Keratinocyte (primary cell): ENCODE results near the gene SPDYE3. TPM values are rescaled to one million over a fixed set of nuclear protein-coding genes. Genes with fewer than 3 reads are reported as not detected.

ENCODE experiments used
- DNase-seq: peaks from one replicate; pipeline ENCODE4 v3.0.0-alpha.2; 2011; ENCODE audit warnings: low read depth, missing footprints, low spot score
- FAIRE-seq: peaks from 2 replicates; lab custom pipeline; 2011; peaks lifted over from hg19 to GRCh38; lab: Jason Lieb, UNC
- H2AFZ ChIP-seq: 2 replicates; pipeline ENCODE4 v1.6.0; 2012; ENCODE audit warnings: low read length, control low read depth, inconsistent platforms; ENCODE audit not compliant: control insufficient read depth
- H3K27ac ChIP-seq: 2 replicates; pipeline ENCODE4 v1.5.1; 2011; ENCODE audit warnings: low read length; ENCODE audit not compliant: control insufficient read depth, insufficient read depth
- H3K27me3 ChIP-seq: 3 replicates; pipeline ENCODE4 v1.6.0; 2011; ENCODE audit warnings: low read length; ENCODE audit not compliant: control insufficient read depth, insufficient read depth; ENCODE audit errors: extremely low read depth
- H3K36me3 ChIP-seq, 2 experiments: 2 replicates in 1 of 2; 3 replicates in 1 of 2; pipeline ENCODE4 v1.5.1; 2011; ENCODE audit warnings: low read length in 2 of 2, mild to moderate bottlenecking in 1 of 2; ENCODE audit not compliant: control insufficient read depth in 2 of 2, insufficient read depth in 2 of 2; ENCODE audit errors: extremely low read depth in 1 of 2
- H3K4me1 ChIP-seq: 3 replicates; pipeline ENCODE4 v1.5.1; 2011; ENCODE audit warnings: low read length; ENCODE audit not compliant: control insufficient read depth, insufficient read depth; ENCODE audit errors: extremely low read depth
- H3K4me2 ChIP-seq: 3 replicates; pipeline ENCODE4 v1.6.0; 2011; ENCODE audit warnings: low read depth, low read length; ENCODE audit not compliant: control insufficient read depth, insufficient read depth; ENCODE audit errors: extremely low read depth
- H3K4me3 ChIP-seq, 3 experiments: fragments of 200-600 bp in 1 of 3; sonication (generic) in 1 of 3; 2 replicates in 2 of 3; 3 replicates in 1 of 3; pipeline ENCODE4 v1.5.1; 2011 to 2016; ENCODE audit warnings: low read length in 3 of 3, mild to moderate bottlenecking in 3 of 3, control low read depth in 2 of 3, inconsistent platforms in 1 of 3, low read depth in 1 of 3, mixed read lengths in 1 of 3, mixed run types in 1 of 3, moderate library complexity in 1 of 3; ENCODE audit not compliant: control insufficient read depth in 2 of 3, insufficient read depth in 2 of 3; ENCODE audit errors: extremely low read depth in 1 of 3
- H3K79me2 ChIP-seq: 2 replicates; pipeline ENCODE4 v1.6.0; 2012; ENCODE audit warnings: low read length; ENCODE audit not compliant: control insufficient read depth, insufficient read depth
- H3K9ac ChIP-seq: 3 replicates; pipeline ENCODE4 v1.6.0; 2011; ENCODE audit warnings: low read length; ENCODE audit not compliant: control insufficient read depth, insufficient read depth; ENCODE audit errors: extremely low read depth
- H3K9me1 ChIP-seq: 3 replicates; pipeline ENCODE4 v1.6.0; 2011; ENCODE audit warnings: low read length; ENCODE audit not compliant: control insufficient read depth, insufficient read depth; ENCODE audit errors: extremely low read depth
- H3K9me3 ChIP-seq: 2 replicates; pipeline ENCODE4 v1.5.1; 2012; ENCODE audit warnings: low read depth, low read length; ENCODE audit not compliant: control insufficient read depth
- H4K20me1 ChIP-seq: 3 replicates; pipeline ENCODE4 v1.6.0; 2011; ENCODE audit warnings: low read length; ENCODE audit not compliant: control insufficient read depth, insufficient read depth; ENCODE audit errors: extremely low read depth
- EZH2 ChIP-seq: IDR thresholded peaks from one replicate; pipeline ENCODE4 v1.6.1; 2012; ENCODE audit warnings: inconsistent platforms, mild to moderate bottlenecking, low read length, moderate library complexity
- dilution Hi-C: fragments of 300-500 bp; cut with MboI; formaldehyde crosslinking; loops from one replicate; pipeline ENCODE4 v1.7.0; 2020; ENCODE audit warnings: low sequenced_read_pairs; ENCODE audit not compliant: extremely low pct_ligation_motif_present
- polyA plus RNA-seq, 5 experiments: library from polyadenylated mRNA; depleted of rRNA in 3 of 5; stranded (reverse) in 3 of 5; stranded (forward) in 1 of 5; unstranded in 1 of 5; fragments of >200 nt; gene quantifications; 1 replicate in 1 of 5; 2 replicates in 3 of 5; 3 replicates in 1 of 5; pipeline versions ENCODE4 v1.2.1 to v1.2.3, GENCODE V29; 2011 to 2012; ENCODE audit warnings: missing spikeins in 2 of 5, low read depth in 1 of 5, low replicate concordance in 1 of 5
- TF ChIP-seq, protein P1 (sequence below), 3 experiments: IDR thresholded peaks in 1 of 3; conservative IDR thresholded peaks in 1 of 3; optimal IDR thresholded peaks in 1 of 3; 2 replicates in 2 of 3; 3 replicates in 1 of 3; pipeline versions ENCODE3 to v1.5.1; 2011; ENCODE audit warnings: low read length in 3 of 3, mild to moderate bottlenecking in 3 of 3, moderate library complexity in 2 of 3, control low read depth in 1 of 3, inconsistent platforms in 1 of 3; ENCODE audit not compliant: insufficient read depth in 2 of 3; ENCODE audit errors: extremely low read depth in 1 of 3

Gene SPDYE3
- polyA plus RNA-seq, 1 donor (not counting 4 experiments of a cell fraction or from before 2014, with no cell fraction given): not detected

DNA sequence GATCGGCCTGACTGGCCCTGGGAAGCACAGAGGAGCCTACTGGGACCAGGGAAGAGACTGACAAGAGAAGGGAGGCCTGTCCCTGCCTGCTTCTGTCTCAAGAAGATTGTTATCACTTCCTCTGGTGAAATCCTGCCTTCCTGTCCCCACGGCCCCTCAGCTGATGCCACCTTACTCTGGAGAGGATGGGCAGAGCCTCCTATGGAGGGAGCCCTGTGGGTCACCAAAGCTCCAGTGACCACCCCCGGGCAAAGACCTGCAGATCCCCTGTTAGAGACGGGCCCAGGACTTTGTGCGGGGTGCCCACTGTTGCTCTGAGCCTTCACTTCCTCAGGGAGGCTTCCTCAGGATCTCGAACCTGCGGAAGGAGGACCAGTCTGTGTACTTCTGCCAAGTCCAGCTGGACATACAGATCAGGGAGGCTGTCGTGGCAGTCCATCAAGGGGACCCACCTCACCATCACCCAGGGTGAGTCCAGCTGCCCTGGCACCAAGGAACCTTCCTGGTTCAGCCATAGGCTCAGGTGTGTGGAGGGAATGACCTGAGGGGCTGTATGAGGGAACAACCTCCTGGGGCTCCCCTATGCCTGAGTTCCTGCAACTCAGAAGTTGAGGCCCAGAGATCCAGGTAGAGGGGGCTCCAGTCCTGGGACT lies 49.0 kb downstream of the SPDYE3 start:
- dilution Hi-C loops: no loop called here

DNA sequence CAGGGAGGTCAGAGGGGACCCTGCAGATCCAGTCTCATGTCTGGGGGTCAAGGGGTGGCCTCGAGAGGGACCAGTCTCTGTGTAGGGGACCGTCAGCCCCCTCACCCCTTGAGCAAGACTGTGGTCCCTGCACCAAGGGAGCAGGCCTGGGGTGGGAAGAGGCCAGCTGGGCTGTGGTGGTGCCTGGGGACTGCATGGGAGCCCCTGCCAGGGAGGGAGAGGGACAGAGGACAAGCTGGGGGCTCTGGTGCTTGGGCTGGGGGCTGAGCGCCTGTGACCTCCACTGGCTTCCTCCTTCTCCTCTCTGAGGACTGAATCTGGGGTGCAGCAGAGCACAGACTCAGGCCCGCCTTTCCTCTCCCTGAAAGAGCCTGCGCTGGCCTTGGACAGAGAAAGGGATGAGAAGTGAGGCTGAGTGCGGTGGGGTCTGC lies 49.6 kb downstream of the SPDYE3 start:
- no peaks in the 10 kb centered on the region for H3K79me2 ChIP-seq
- no peak overlapping the region for H2AFZ ChIP-seq
- H3K9ac ChIP-seq: no peak overlapping the region
- no peak overlapping the region for H3K27ac ChIP-seq
- no peaks in the 10 kb centered on the region for H3K9me1 ChIP-seq
- H3K27me3 ChIP-seq: no peaks in the 10 kb centered on the region
- H3K4me2 ChIP-seq: no peak overlapping the region
- H3K4me1 ChIP-seq: no peaks in the 10 kb centered on the region
- no peaks in the 10 kb centered on the region for H3K9me3 ChIP-seq
- peaks cover 59% of the 10 kb centered on the region in 2 experiments for H3K36me3 ChIP-seq
- TF ChIP-seq, protein P1, sequence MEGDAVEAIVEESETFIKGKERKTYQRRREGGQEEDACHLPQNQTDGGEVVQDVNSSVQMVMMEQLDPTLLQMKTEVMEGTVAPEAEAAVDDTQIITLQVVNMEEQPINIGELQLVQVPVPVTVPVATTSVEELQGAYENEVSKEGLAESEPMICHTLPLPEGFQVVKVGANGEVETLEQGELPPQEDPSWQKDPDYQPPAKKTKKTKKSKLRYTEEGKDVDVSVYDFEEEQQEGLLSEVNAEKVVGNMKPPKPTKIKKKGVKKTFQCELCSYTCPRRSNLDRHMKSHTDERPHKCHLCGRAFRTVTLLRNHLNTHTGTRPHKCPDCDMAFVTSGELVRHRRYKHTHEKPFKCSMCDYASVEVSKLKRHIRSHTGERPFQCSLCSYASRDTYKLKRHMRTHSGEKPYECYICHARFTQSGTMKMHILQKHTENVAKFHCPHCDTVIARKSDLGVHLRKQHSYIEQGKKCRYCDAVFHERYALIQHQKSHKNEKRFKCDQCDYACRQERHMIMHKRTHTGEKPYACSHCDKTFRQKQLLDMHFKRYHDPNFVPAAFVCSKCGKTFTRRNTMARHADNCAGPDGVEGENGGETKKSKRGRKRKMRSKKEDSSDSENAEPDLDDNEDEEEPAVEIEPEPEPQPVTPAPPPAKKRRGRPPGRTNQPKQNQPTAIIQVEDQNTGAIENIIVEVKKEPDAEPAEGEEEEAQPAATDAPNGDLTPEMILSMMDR (optimal IDR thresholded peaks at IDR 0.05 in 1 of 3, IDR thresholded peaks at IDR 0.05 in 1 of 3, conservative IDR thresholded peaks at IDR 0.05 in 1 of 3; ENCODE audit: extremely low read depth in 1 of 3, insufficient read depth in 2 of 3, low read length in 3 of 3): no peak
- TF ChIP-seq EZH2: no peak
- H3K4me3 ChIP-seq: no peak overlapping the region
- no peak for FAIRE-seq
- H4K20me1 ChIP-seq: no peaks in the 10 kb centered on the region
- dilution Hi-C loops: no loop called here
- no peak for DNase-seq

More for the DNA sequence above, 49.0 kb downstream of the SPDYE3 start:
- no peak overlapping the region for H3K27ac ChIP-seq
- H3K4me1 ChIP-seq: no peaks in the 10 kb centered on the region
- H3K4me2 ChIP-seq: no peak overlapping the region
- DNase-seq (no peak), FAIRE-seq (no peak)
- no peak overlapping the region for H3K9ac ChIP-seq
- H4K20me1 ChIP-seq: no peaks in the 10 kb centered on the region
- no peaks in the 10 kb centered on the region for H3K9me1 ChIP-seq
- no peaks in the 10 kb centered on the region for H3K27me3 ChIP-seq
- H3K4me3 ChIP-seq: no peak overlapping the region
- H3K79me2 ChIP-seq: no peaks in the 10 kb centered on the region
- H3K9me3 ChIP-seq: no peaks in the 10 kb centered on the region
- H2AFZ ChIP-seq: no peak overlapping the region
- peaks cover 53 to 59% of the 10 kb centered on the region in 2 experiments for H3K36me3 ChIP-seq
- TF ChIP-seq, protein P1 (optimal IDR thresholded peaks at IDR 0.05 in 1 of 3, IDR thresholded peaks at IDR 0.05 in 1 of 3, conservative IDR thresholded peaks at IDR 0.05 in 1 of 3; ENCODE audit: extremely low read depth in 1 of 3, insufficient read depth in 2 of 3, low read length in 3 of 3): no peak
- TF ChIP-seq EZH2: no peak
